ENCODE data around the gene CYP2E1. TPM values are rescaled to one million over a fixed set of nuclear protein-coding genes. Genes with fewer than 3 reads are reported as not detected.
"Not testable (repeated sequence)": the region's sequence is repeated elsewhere in the genome, so short reads cannot be mapped to it uniquely, and the experiment has no call there.

CYP2E1 gene
- total RNA-seq, 1 experiment from 2014 or later = 0.13 TPM

- no CpG with 5 or more reads among the region's 4 CpGs for WGBS (ENCODE audit: extremely low coverage, insufficient read length, low lambda C conversion rate)
- Mint-ChIP-seq H3K4me3 (no peak overlapping the region), H3K36me3 (ENCODE audit: insufficient read depth in 1 of 3, low read depth in 3 of 3) (peaks cover 0 to 8% (median 2%) of the 10 kb centered on the region in 3 experiments; a peak in 4 of 7 replicates)
These were observed 11.1 kb upstream of the CYP2E1 start for GRCh38 chr10:133516057-133516456.

GRCh38 chr10:133518517-133518916 lies 8.6 kb upstream of the CYP2E1 start:
- not testable (repeated sequence) for H2BK5ac ChIP-seq (ENCODE audit: insufficient read length, low read length); H3K56ac ChIP-seq (ENCODE audit: insufficient read length, low read depth, low read length); H3K79me1 ChIP-seq (ENCODE audit: insufficient read depth, low read depth, low read length, poor library complexity, severe bottlenecking); H3K27me3 ChIP-seq (ENCODE audit: insufficient read depth, low read length); H3K27ac Mint-ChIP-seq; H3K9ac ChIP-seq (ENCODE audit: extremely low read depth, insufficient read length, low read length); H3K4ac ChIP-seq (ENCODE audit: low read depth, low read length); H3K4me1 Mint-ChIP-seq; H3K23ac ChIP-seq (ENCODE audit: insufficient read length, low read depth, low read length); H3K14ac ChIP-seq (ENCODE audit: insufficient read depth, low read length); H2AK5ac ChIP-seq (ENCODE audit: insufficient read length, low read length); H3K27ac ChIP-seq (ENCODE audit: insufficient read length, low read depth, low read length); H3K4me3 Mint-ChIP-seq; H4K5ac ChIP-seq (ENCODE audit: insufficient read length, low read depth, low read length); H4K91ac ChIP-seq (ENCODE audit: insufficient read length, low read depth, low read length); H2BK20ac ChIP-seq (ENCODE audit: low read depth, low read length, poor library complexity, severe bottlenecking); DNase-seq; H2BK120ac ChIP-seq (ENCODE audit: low read depth, low read length, poor library complexity, severe bottlenecking); H3K27me3 Mint-ChIP-seq (ENCODE audit: low read depth); H3K23me2 ChIP-seq (ENCODE audit: insufficient read length, low read depth, low read length, poor library complexity, severe bottlenecking); H2BK15ac ChIP-seq (ENCODE audit: low read depth, low read length); H3T11ph ChIP-seq (ENCODE audit: low read length); H2BK12ac ChIP-seq (ENCODE audit: insufficient read length, low read depth, low read length); H4K20me1 ChIP-seq (ENCODE audit: control insufficient read depth, insufficient read depth, insufficient read length); H3K18ac ChIP-seq (ENCODE audit: insufficient read length, low read depth, low read length); H2AFZ ChIP-seq (ENCODE audit: low read length); H3K4me2 ChIP-seq (ENCODE audit: insufficient read depth, insufficient read length, low read length); H4K8ac ChIP-seq (replicated peaks; ENCODE audit: insufficient read length, low read depth, low read length); H3K79me2 ChIP-seq (ENCODE audit: insufficient read depth, low read length); H3K4me1 ChIP-seq (ENCODE audit: insufficient read depth, low read length)
- H3K9me3 ChIP-seq (ENCODE audit: control insufficient read depth, low read depth, low read length) = peaks cover 46% of the 10 kb centered on the region
- no CpG with 5 or more reads among the region's 5 CpGs for WGBS (ENCODE audit: extremely low coverage, insufficient read length, low lambda C conversion rate)
- H3K9me3 Mint-ChIP-seq = peaks cover 76 to 84% of the 10 kb centered on the region in 2 experiments
- peaks cover 0 to 11% (median 0%) of the 10 kb centered on the region in 3 experiments; a peak in 4 of 7 replicates for H3K36me3 Mint-ChIP-seq (ENCODE audit: insufficient read depth in 1 of 3, low read depth in 3 of 3)

More at GRCh38 chr10:133516057-133516456, 11.1 kb upstream of the CYP2E1 start:
- no peak overlapping the region for H3K14ac ChIP-seq (ENCODE audit: insufficient read depth, low read length)
- H3K9ac ChIP-seq (ENCODE audit: extremely low read depth, insufficient read length, low read length) = no peak overlapping the region
- H3K27me3 Mint-ChIP-seq (ENCODE audit: low read depth) = peaks cover 1% of the 10 kb centered on the region; the same call in 1 of the 2 replicates
- TF ChIP-seq CTCF (conservative IDR thresholded peaks at IDR 0.05) = no peak
- H3K4ac ChIP-seq (ENCODE audit: low read depth, low read length) = no peak overlapping the region
- H3K4me1 Mint-ChIP-seq = no peaks in the 10 kb centered on the region
- no peak overlapping the region for H2BK12ac ChIP-seq (ENCODE audit: insufficient read length, low read depth, low read length)
- no peaks in the 10 kb centered on the region for H3K23me2 ChIP-seq (ENCODE audit: insufficient read length, low read depth, low read length, poor library complexity, severe bottlenecking)
- no peak overlapping the region for H3K56ac ChIP-seq (ENCODE audit: insufficient read length, low read depth, low read length)
- H3T11ph ChIP-seq (ENCODE audit: low read length) = no peak overlapping the region
- H3K27ac ChIP-seq (ENCODE audit: insufficient read length, low read depth, low read length) = no peak overlapping the region
- H3K4me2 ChIP-seq (ENCODE audit: insufficient read depth, insufficient read length, low read length) = no peak overlapping the region
- no peaks in the 10 kb centered on the region for H3K79me2 ChIP-seq (ENCODE audit: insufficient read depth, low read length)
- H2BK120ac ChIP-seq (ENCODE audit: low read depth, low read length, poor library complexity, severe bottlenecking) = no peak overlapping the region
- no peak overlapping the region for H3K23ac ChIP-seq (ENCODE audit: insufficient read length, low read depth, low read length)
- H4K5ac ChIP-seq (ENCODE audit: insufficient read length, low read depth, low read length) = no peak overlapping the region
- no peak overlapping the region for H4K91ac ChIP-seq (ENCODE audit: insufficient read length, low read depth, low read length)
- H3K27ac Mint-ChIP-seq = no peak overlapping the region
- H2BK5ac ChIP-seq (ENCODE audit: insufficient read length, low read length) = no peak overlapping the region
- no peaks in the 10 kb centered on the region for H4K20me1 ChIP-seq (ENCODE audit: control insufficient read depth, insufficient read depth, insufficient read length)
- no peak overlapping the region for H4K8ac ChIP-seq (replicated peaks; ENCODE audit: insufficient read length, low read depth, low read length)
- H2BK20ac ChIP-seq (ENCODE audit: low read depth, low read length, poor library complexity, severe bottlenecking) = no peak overlapping the region
- no peak overlapping the region for H2AK5ac ChIP-seq (ENCODE audit: insufficient read length, low read length)
- no peaks in the 10 kb centered on the region for H3K79me1 ChIP-seq (ENCODE audit: insufficient read depth, low read depth, low read length, poor library complexity, severe bottlenecking)
- no peaks in the 10 kb centered on the region for H3K4me1 ChIP-seq (ENCODE audit: insufficient read depth, low read length)
- peaks cover 51% of the 10 kb centered on the region for H3K9me3 ChIP-seq (ENCODE audit: control insufficient read depth, low read depth, low read length)
- DNase-seq = no peak
- H2BK15ac ChIP-seq (ENCODE audit: low read depth, low read length) = no peak overlapping the region
- peaks cover 79 to 83% of the 10 kb centered on the region in 2 experiments for H3K9me3 Mint-ChIP-seq
- H2AFZ ChIP-seq (ENCODE audit: low read length) = no peak overlapping the region
- H3K18ac ChIP-seq (ENCODE audit: insufficient read length, low read depth, low read length) = no peak overlapping the region
- H3K27me3 ChIP-seq (ENCODE audit: insufficient read depth, low read length) = no peaks in the 10 kb centered on the region
